Naive thymus-derived CD4-positive, alpha-beta T cell (primary cell): ENCODE measurements around the gene NTM. TPM values are rescaled to one million over a fixed set of nuclear protein-coding genes. Genes with fewer than 3 reads are reported as not detected.

Experiments used
- ATAC-seq: fragments of 150-1000 bp; cut with Tn5 transposase; 2 replicates; pipeline ENCODE4 v1.10.0; 2021; ENCODE audit warnings: mild to moderate bottlenecking, moderate library complexity
- CTCF ChIA-PET: fragments of 350-600 bp; sonication (Branson Sonifier 250); formaldehyde crosslinking; loops from one replicate; lab custom pipeline; 2021; ENCODE audit warnings: antibody characterized with exemption; lab: Charles Lee
- POLR2A ChIA-PET: fragments of 350-600 bp; sonication (Branson Sonifier 250); formaldehyde crosslinking; loops from one replicate; lab custom pipeline; 2021; ENCODE audit warnings: antibody characterized with exemption, inconsistent platforms; lab: Charles Lee
- DNase-seq, 9 donors: peaks; one replicate each; pipeline versions ENCODE4 v3.0.0 to v3.0.0-alpha.2; 2020 to 2022; ENCODE audit warnings: mixed read lengths in 1 of 9
- H3K27ac ChIP-seq: one replicate; pipeline ENCODE4 v1.7.0; 2013; ENCODE audit warnings: mild to moderate bottlenecking, low read depth, low read length, moderate library complexity
- H3K27me3 ChIP-seq, 2 donors: one replicate each; pipeline ENCODE4 v1.7.0; 2013; ENCODE audit warnings: low read length in 2 of 2, mild to moderate bottlenecking in 2 of 2, moderate library complexity in 2 of 2; ENCODE audit not compliant: control insufficient read depth in 2 of 2, insufficient read depth in 2 of 2
- H3K36me3 ChIP-seq, 3 experiments: 1 replicate in 2 of 3; 2 replicates in 1 of 3; pipeline ENCODE4 v1.7.0; 2013; ENCODE audit warnings: low read length in 3 of 3, mild to moderate bottlenecking in 3 of 3, moderate library complexity in 1 of 3; ENCODE audit not compliant: insufficient read depth in 3 of 3, control insufficient read depth in 2 of 3
- H3K4me1 ChIP-seq, 2 donors: one replicate each; pipeline ENCODE4 v1.7.0; 2013; ENCODE audit warnings: low read length in 2 of 2, mild to moderate bottlenecking in 2 of 2, moderate library complexity in 1 of 2; ENCODE audit not compliant: control insufficient read depth in 2 of 2, insufficient read depth in 2 of 2
- H3K4me3 ChIP-seq: 2 replicates; pipeline ENCODE4 v1.7.0; 2013; ENCODE audit warnings: mild to moderate bottlenecking, low read length
- H3K9me3 ChIP-seq, 3 experiments: 1 replicate in 2 of 3; 2 replicates in 1 of 3; pipeline ENCODE4 v1.7.0; 2013; ENCODE audit warnings: low read length in 3 of 3; ENCODE audit not compliant: control insufficient read depth in 2 of 3
- H3K27ac Mint-ChIP-seq, 9 donors: one replicate each; pipeline ENCODE4 v1.8.0; 2020 to 2022; ENCODE audit warnings: mixed read lengths in 9 of 9, mild to moderate bottlenecking in 8 of 9, moderate library complexity in 5 of 9, inconsistent platforms in 2 of 9
- H3K27me3 Mint-ChIP-seq, 5 donors: one replicate each; pipeline ENCODE4 v1.8.0; 2021 to 2022; ENCODE audit warnings: mixed read lengths in 5 of 5, mild to moderate bottlenecking in 1 of 5
- H3K36me3 Mint-ChIP-seq, 5 donors: one replicate each; pipeline ENCODE4 v1.8.0; 2020 to 2022; ENCODE audit warnings: mixed read lengths in 5 of 5, mild to moderate bottlenecking in 3 of 5, inconsistent platforms in 1 of 5
- H3K4me1 Mint-ChIP-seq, 7 donors: one replicate each; pipeline ENCODE4 v1.8.0; 2020 to 2022; ENCODE audit warnings: mixed read lengths in 7 of 7, mild to moderate bottlenecking in 3 of 7, inconsistent platforms in 1 of 7
- H3K4me3 Mint-ChIP-seq, 10 donors: one replicate each; pipeline ENCODE4 v1.8.0; 2020 to 2022; ENCODE audit warnings: mild to moderate bottlenecking in 10 of 10, mixed read lengths in 10 of 10, moderate library complexity in 6 of 10, inconsistent platforms in 2 of 10
- H3K9me3 Mint-ChIP-seq, 11 donors: one replicate each; pipeline ENCODE4 v1.8.0; 2020 to 2022; ENCODE audit warnings: mixed read lengths in 11 of 11, mild to moderate bottlenecking in 4 of 11, inconsistent platforms in 1 of 11, moderate library complexity in 1 of 11
- intact Hi-C, 2 donors: fragments of 100-400 bp; cut with micrococcal nuclease; formaldehyde crosslinking; loops; one replicate each; pipeline ENCODE4 v1.15.1; 2023
- polyA plus RNA-seq, 2 donors: library from polyadenylated mRNA; unstranded; fragments of 300-500 nt; fragmentation: Illumina TruSeq; gene quantifications; one replicate each; pipeline ENCODE4 v1.2.3, GENCODE V29; 2021
- total RNA-seq, 6 experiments: library from RNA in 5 of 6; stranded (reverse) in 5 of 6; gene quantifications; 1 replicate in 5 of 6; 2 replicates in 1 of 6; pipeline ENCODE4 v1.2.3 and lab custom pipeline; 2021 to 2026

The NTM gene
- total and polyA plus RNA-seq, 7 experiments from 2014 or later, result not detected

DNA sequence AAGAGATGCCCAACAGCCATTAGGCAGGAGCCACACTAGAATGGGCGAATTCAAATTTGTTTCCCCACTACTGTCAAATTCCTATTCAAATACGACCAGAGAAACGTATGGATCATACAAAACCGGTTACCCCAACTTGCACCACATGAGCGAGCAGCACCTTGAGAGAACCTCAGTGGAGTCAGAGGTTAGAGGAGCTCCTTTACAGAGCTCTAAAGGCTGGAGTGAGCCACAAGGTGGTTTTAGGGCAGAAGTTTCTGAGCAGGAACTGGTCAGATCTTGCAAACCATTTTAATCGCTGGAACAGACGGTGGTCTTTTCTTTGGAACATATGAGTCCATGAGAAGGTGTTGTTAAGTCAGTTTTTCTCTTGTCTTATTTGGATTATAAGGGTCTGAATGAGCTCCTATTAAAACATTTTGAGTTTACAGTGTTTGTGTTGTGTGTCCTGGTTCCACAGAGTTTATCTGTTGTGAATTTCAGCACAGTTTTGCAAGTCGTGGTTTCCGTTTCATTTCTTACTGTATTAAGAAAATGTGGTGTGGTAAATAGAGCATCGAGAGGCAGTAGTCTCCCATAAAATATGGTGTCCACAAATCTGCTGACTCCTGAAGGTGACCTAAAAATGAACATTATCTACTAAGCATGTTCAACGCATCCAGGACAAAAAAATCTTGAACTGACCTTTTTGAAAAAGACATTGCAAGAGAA, 471.7 kb downstream of the NTM start:
- Histone ChIP-seq H3K36me3 (no peaks in the 10 kb centered on the region), H3K27ac (no peak overlapping the region), H3K9me3 (no peaks in the 10 kb centered on the region), H3K27me3 (peaks cover 0 to 3% of the 10 kb centered on the region in 2 donors), H3K4me3 (no peak overlapping the region), H3K4me1 (no peaks in the 10 kb centered on the region)
- CTCF ChIA-PET, result no interaction called here
- ATAC-seq (no peak), DNase-seq (no peak)
- Mint-ChIP-seq H3K27ac (no peak overlapping the region), H3K4me1 (peaks cover 0 to 2% (median 0%) of the 10 kb centered on the region in 7 donors), H3K4me3 (no peak overlapping the region), H3K36me3 (peaks cover 0 to 4% (median 0%) of the 10 kb centered on the region in 5 donors), H3K9me3 (peaks cover 0 to 16% (median 5%) of the 10 kb centered on the region in 11 donors), H3K27me3 (peaks cover 0 to 24% (median 0%) of the 10 kb centered on the region in 5 donors)
- intact Hi-C loops, result no loop called here
- POLR2A ChIA-PET, result no interaction called here

DNA sequence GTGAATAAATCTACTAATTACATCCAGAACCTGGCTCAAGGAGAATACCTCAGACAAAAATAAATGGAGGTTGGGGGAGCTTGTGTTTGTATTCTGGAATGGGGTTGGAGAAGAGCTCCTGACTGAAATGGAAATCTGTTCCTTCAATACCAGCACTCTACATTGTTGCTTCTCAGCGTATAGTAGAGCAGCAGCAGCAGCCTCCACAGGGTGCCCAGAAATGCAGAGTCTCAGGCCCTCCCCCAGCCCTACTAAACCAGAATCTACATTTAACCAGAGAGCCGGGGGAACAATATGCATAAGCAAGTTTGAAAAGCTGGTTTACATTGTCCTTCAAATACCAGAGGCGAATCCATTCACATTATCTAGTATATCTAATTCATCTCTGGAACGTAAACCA, 474.8 kb downstream of the NTM start:
- ATAC-seq (no peak), DNase-seq (no peak)
- ChIA-PET POLR2A (no interaction called here), CTCF (no interaction called here)
- no peak overlapping the region for H3K4me3 Mint-ChIP-seq
- H3K36me3 ChIP-seq, result no peaks in the 10 kb centered on the region
- no peaks in the 10 kb centered on the region for H3K4me1 ChIP-seq
- H3K27me3 Mint-ChIP-seq, result peaks cover 0 to 18% (median 6%) of the 10 kb centered on the region in 5 donors
- H3K27me3 ChIP-seq, result peaks cover 0 to 3% of the 10 kb centered on the region in 2 donors
- peaks cover 0 to 2% (median 0%) of the 10 kb centered on the region in 7 donors for H3K4me1 Mint-ChIP-seq
- intact Hi-C loops, result no loop called here
- H3K4me3 ChIP-seq, result no peak overlapping the region
- no peak overlapping the region for H3K27ac Mint-ChIP-seq
- no peaks in the 10 kb centered on the region for H3K9me3 ChIP-seq
- peaks cover 0 to 11% (median 1%) of the 10 kb centered on the region in 11 donors for H3K9me3 Mint-ChIP-seq
- no peaks in the 10 kb centered on the region for H3K36me3 Mint-ChIP-seq
- H3K27ac ChIP-seq, result no peak overlapping the region

DNA sequence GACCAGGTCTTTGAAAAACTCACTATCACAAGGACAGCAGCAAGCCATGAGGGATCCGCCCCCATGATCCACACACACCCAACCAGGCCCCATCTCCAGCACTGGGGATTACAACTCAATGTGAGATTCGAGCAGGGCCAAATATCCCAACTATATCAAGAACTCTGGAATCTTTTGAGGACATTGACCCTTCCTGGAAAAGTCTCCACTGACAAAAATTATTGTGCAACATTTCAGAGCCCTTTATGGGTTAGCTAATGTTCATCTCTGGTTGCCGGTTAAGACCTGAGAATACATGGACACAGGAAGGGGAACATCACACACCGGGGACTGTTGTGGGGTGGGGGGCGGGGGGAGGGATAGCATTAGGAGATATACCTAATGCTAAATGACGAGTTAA, 479.1 kb downstream of the NTM start:
- Histone ChIP-seq H3K27ac (no peak overlapping the region), H3K9me3 (no peaks in the 10 kb centered on the region), H3K27me3 (no peaks in the 10 kb centered on the region), H3K36me3 (no peaks in the 10 kb centered on the region), H3K4me1 (no peaks in the 10 kb centered on the region), H3K4me3 (no peak overlapping the region)
- H3K4me1 Mint-ChIP-seq, result no peaks in the 10 kb centered on the region
- H3K9me3 Mint-ChIP-seq, result peaks cover 0 to 11% (median 2%) of the 10 kb centered on the region in 11 donors
- no peak overlapping the region for H3K4me3 Mint-ChIP-seq
- no peak overlapping the region for H3K27ac Mint-ChIP-seq
- intact Hi-C loops, result no loop called here
- DNase-seq (no peak), ATAC-seq (no peak)
- no peaks in the 10 kb centered on the region for H3K36me3 Mint-ChIP-seq
- ChIA-PET POLR2A (no interaction called here), CTCF (no interaction called here)
- H3K27me3 Mint-ChIP-seq, result peaks cover 0 to 8% (median 6%) of the 10 kb centered on the region in 5 donors

DNA sequence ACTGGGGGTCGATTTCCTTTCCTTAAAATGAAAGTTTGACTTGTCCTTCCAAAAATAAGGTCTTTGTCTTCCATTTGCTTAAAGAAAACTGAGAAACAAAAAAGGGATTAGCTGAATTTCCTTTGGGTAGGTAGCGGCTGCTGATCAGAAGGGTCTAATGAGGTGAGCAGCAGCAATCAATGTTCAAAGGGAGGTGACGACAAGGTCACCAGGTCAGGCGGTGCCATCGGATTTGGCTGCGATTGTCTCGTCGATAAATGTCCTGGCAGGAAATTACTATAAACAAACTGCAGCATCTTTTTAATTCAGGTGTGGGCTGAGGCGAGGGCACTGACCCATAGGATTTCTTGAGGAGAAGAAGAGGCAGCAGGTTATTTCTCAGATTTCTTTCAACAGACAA, 480.1 kb downstream of the NTM start:
- Histone ChIP-seq H3K27me3 (no peaks in the 10 kb centered on the region), H3K4me3 (no peak overlapping the region), H3K27ac (no peak overlapping the region), H3K9me3 (no peaks in the 10 kb centered on the region), H3K4me1 (no peaks in the 10 kb centered on the region), H3K36me3 (no peaks in the 10 kb centered on the region)
- intact Hi-C loops, result no loop called here
- Mint-ChIP-seq H3K27ac (no peak overlapping the region), H3K27me3 (peaks cover 0 to 8% (median 4%) of the 10 kb centered on the region in 5 donors), H3K4me3 (no peak overlapping the region), H3K9me3 (peaks cover 0 to 11% (median 2%) of the 10 kb centered on the region in 11 donors), H3K36me3 (no peaks in the 10 kb centered on the region), H3K4me1 (no peaks in the 10 kb centered on the region)
- no peak for ATAC-seq
- ChIA-PET POLR2A (no interaction called here), CTCF (no interaction called here)
- no peak for DNase-seq

DNA sequence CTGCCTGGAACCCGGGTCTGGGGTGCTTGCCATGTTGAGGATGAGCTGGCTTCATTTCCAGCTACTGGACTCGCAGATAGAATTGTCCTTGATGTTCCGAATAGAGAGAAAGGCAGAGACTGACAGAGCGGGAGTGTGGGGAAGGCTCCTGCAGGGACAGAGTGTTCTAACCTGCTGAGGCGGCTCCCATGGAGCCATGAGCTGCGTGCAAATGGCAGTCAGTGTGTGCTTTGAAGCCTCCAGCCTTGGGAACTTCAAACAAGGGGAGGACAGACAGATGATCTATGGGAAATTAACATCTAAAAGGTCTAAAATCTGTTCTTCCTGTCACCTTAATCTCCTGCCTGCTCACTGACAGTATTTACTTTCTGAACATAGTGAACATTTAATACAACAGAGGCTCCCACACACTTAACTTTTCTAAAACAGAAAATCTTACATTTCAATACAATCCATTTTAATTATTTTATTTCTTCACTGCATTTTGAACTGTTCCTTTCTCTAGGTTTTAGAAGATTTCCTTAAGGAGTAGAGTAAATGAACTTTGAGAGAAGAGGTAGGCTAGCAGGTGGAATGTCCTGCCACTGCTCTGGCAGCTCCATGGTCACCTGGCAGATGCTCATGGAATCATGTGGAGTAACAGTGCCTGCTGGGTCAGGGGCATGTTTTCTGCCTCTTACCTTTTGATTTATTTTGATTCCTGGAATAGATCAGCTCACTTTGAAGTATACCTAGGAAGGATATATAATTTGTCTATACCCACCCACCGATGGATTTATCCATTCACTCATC, 481.7 kb downstream of the NTM start:
- Mint-ChIP-seq H3K36me3 (no peaks in the 10 kb centered on the region), H3K4me3 (no peak overlapping the region), H3K4me1 (no peaks in the 10 kb centered on the region), H3K27me3 (peaks cover 0 to 8% (median 3%) of the 10 kb centered on the region in 5 donors), H3K27ac (no peak overlapping the region), H3K9me3 (peaks cover 0 to 11% (median 2%) of the 10 kb centered on the region in 11 donors)
- DNase-seq (no peak), ATAC-seq (no peak)
- Histone ChIP-seq H3K4me3 (no peak overlapping the region), H3K36me3 (no peaks in the 10 kb centered on the region), H3K27me3 (no peaks in the 10 kb centered on the region), H3K4me1 (no peaks in the 10 kb centered on the region), H3K27ac (no peak overlapping the region), H3K9me3 (no peaks in the 10 kb centered on the region)
- ChIA-PET POLR2A (no interaction called here), CTCF (no interaction called here)
- intact Hi-C loops, result no loop called here

DNA sequence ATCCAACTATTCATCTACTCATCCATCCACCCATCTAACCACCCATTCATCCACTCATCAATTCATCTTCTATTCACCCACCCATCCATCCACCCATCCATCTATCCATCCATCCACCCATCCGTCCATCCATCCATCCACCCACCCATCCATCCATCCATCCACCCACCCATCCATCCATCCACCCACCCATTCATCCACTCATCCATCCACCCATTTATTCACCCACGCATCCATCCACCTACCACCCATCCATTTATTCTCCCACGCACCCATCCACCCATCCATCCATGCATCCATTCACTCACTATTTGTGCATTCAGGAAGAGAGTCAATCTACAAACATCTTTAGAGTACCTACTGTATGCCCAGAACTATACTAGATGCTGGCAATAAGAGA, 482.3 kb downstream of the NTM start:
- intact Hi-C loops, result no loop called here
- ChIA-PET POLR2A (no interaction called here), CTCF (no interaction called here)
- H3K9me3 Mint-ChIP-seq, result peaks cover 0 to 11% (median 2%) of the 10 kb centered on the region in 11 donors
- no peaks in the 10 kb centered on the region for H3K36me3 Mint-ChIP-seq
- no peak for ATAC-seq
- no peaks in the 10 kb centered on the region for H3K9me3 ChIP-seq
- no peaks in the 10 kb centered on the region for H3K4me1 ChIP-seq
- no peaks in the 10 kb centered on the region for H3K36me3 ChIP-seq
- peaks cover 0 to 8% (median 3%) of the 10 kb centered on the region in 5 donors for H3K27me3 Mint-ChIP-seq
- DNase-seq, result no peak
- H3K27me3 ChIP-seq, result no peaks in the 10 kb centered on the region
- H3K27ac ChIP-seq, result no peak overlapping the region
- no peak overlapping the region for H3K4me3 Mint-ChIP-seq
- H3K4me1 Mint-ChIP-seq, result no peaks in the 10 kb centered on the region
- no peak overlapping the region for H3K4me3 ChIP-seq
- no peak overlapping the region for H3K27ac Mint-ChIP-seq
